Right lobe of liver (tissue), 4 donors: ENCODE measurements around the gene TECPR2.

Experiments
- POLR2A ChIP-seq: fragments of 450-650 bp; IDR thresholded peaks from one replicate; pipeline ENCODE4 v1.6.1; 2017; ENCODE audit warnings: antibody characterized with exemption, mild to moderate bottlenecking
- TF ChIP-seq, protein P1 (sequence below), 4 donors: fragments of 200-600 bp in 3 of 4; fragments of 450-650 bp in 1 of 4; IDR thresholded peaks; one replicate each; pipeline versions ENCODE4 v1.5.1 to v1.8.0; 2016 to 2022; ENCODE audit warnings: antibody characterized with exemption in 4 of 4, mild to moderate bottlenecking in 2 of 4
- donor health status: DM: no; HTN: no; CAD: no.
- donor health status: DM: no; HTN: no; CAD: no.
- donor health status: DM: no; HTN: yes; CAD: no.

DNA sequence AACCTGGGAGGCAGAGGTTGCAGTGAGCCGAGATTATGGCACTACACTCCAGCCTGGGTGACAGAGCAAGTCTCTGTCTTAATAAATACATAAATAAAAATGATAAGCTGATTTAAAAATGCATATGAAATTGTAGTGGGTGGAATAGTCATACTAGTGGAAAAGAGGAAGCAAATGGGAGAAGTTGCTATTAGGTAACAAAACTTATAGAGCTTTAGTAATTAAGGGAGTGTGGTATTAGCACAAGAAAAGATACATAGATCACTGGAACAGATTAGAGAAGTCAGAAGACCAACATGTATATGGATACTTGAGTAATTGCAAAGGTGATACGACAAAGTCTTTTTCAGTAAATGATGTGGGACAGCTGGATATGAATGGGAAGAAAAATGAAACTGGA is 26.5 kb downstream of the TECPR2 start:
- TF ChIP-seq, protein P1, sequence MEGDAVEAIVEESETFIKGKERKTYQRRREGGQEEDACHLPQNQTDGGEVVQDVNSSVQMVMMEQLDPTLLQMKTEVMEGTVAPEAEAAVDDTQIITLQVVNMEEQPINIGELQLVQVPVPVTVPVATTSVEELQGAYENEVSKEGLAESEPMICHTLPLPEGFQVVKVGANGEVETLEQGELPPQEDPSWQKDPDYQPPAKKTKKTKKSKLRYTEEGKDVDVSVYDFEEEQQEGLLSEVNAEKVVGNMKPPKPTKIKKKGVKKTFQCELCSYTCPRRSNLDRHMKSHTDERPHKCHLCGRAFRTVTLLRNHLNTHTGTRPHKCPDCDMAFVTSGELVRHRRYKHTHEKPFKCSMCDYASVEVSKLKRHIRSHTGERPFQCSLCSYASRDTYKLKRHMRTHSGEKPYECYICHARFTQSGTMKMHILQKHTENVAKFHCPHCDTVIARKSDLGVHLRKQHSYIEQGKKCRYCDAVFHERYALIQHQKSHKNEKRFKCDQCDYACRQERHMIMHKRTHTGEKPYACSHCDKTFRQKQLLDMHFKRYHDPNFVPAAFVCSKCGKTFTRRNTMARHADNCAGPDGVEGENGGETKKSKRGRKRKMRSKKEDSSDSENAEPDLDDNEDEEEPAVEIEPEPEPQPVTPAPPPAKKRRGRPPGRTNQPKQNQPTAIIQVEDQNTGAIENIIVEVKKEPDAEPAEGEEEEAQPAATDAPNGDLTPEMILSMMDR (IDR thresholded peaks at IDR 0.05), result no peak
- no peak for TF ChIP-seq POLR2A
